Stimulated activated CD4-positive, alpha-beta T cell treated with anti-CD3 and anti-CD28 coated beads, TNF-alpha, amount 100 ng/mL, for 24 hours (primary cell): ENCODE data around the gene TNK2.
"Not testable (repeated sequence)": the region's sequence is repeated elsewhere in the genome, so short reads cannot be mapped to it uniquely, and the experiment has no call there.

Experiments used
- DNase-seq, 3 experiments: peaks; one replicate each; pipeline ENCODE4 v3.0.0-alpha.2; 2020; ENCODE audit warnings: low read depth in 3 of 3

TNK2 gene

DNA sequence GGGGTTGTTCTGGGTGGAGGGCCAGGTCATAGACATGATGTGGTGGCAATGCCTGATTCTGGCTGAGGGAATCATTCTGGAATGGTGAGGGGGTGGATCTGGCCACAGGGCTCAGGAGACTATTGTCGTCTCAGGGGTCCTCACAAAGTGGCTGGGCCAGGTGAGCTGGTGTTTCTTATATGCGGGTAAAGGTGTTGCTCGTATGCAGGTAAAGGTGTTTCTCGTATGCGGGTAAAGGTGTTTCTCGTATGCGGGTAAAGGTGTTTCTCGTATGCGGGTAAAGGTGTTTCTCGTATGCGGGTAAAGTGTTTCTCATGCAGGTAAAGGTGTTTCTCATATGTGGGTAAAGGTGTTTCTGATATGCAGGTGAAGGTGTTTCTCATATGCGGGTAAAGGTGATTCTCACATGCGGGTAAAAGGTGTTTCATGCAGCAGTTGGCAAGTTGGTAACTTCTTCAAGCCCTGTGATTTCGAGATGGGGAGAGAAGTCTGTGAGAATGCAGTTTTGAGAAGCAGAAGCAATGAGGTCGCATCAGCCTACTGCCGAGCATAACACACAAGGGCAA is 86.1 kb downstream of the TNK2 start:
- DNase-seq, result no peak

GRCh38 chr3:195821403-195822130 is 86.8 kb downstream of the TNK2 start:
- no peak for DNase-seq

GRCh38 chr3:195820901-195821300 is 87.5 kb downstream of the TNK2 start:
- no peak for DNase-seq

DNA sequence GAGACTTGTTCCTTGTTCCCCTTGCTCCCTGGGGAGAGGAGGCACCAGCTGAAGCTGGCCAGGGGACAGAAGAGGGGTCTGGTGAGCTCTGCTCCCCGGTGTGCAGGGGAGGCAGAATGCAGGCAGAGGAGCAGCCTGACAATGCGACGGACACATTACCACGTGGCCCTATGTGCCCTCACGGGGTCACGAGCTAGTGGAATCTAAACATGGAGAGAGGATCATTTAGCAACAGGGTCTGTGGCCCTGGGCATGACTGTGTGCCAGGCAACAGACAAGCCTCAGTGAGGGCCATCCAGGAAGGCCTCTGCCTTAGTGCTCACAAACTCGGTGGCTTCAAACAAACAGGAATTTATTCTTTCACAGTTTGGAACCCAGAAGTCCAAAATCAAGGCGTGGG is 88.2 kb downstream of the TNK2 start:
- no peak for DNase-seq

- DNase-seq, result no peak
Measured at GRCh38 chr3:195818301-195818700, 90.0 kb downstream of the TNK2 start.

DNA sequence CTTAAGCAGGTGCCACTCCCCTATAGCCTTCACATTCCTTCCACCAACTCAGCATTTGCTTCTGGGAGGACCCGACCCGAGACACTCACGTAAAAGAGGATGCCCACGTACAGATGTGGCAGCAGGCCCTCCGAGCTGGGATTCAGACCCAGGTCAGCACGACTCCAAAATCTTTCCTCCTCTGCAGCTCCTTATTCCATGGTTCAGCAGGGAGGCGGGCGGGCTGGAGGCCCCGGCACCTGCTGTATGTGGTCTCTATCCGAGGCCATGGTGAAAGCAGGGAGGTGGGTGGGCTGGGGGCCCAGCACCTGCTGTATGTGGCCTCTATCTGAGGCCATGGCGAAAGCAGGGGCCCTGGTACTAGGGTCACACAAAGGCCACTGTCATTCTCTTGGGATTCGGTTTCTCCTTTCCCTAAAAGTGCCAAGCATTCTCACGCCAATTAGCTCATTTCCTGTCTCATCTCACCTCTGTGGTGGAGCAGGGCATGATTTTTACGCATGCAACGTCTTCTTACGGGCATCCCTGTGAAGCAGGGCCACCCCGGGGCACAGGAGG is 90.7 kb downstream of the TNK2 start:
- DNase-seq, result no peak

DNA sequence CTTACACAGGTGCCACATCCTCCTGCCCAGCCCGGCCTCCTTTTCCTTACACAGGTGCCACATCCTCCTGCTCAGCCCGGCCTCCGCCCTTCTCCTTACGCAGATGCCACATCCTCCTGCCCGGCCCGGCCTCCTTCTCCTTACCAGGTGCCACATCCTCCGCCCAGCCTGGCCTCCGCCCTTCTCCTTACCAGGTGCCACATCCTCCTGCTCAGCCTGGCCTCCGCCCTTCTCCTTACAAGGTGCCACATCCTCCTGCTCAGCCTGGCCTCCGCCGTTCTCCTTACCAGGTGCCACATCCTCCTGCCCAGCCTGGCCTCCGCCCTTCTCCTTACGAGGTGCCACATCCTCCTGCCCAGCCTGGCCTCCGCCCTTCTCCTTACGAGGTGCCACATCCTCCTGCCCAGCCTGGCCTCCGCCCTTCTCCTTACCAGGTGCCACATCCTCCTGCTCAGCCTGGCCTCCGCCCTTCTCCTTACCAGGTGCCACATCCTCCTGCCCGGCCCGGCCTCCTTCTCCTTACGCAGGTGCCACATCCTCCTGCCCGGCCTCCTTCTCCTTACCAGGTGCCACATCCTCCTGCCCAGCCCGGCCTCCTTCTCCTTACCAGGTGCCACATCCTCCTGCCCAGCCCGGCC is 92.0 kb downstream of the TNK2 start:
- DNase-seq, result not testable (repeated sequence)

DNA sequence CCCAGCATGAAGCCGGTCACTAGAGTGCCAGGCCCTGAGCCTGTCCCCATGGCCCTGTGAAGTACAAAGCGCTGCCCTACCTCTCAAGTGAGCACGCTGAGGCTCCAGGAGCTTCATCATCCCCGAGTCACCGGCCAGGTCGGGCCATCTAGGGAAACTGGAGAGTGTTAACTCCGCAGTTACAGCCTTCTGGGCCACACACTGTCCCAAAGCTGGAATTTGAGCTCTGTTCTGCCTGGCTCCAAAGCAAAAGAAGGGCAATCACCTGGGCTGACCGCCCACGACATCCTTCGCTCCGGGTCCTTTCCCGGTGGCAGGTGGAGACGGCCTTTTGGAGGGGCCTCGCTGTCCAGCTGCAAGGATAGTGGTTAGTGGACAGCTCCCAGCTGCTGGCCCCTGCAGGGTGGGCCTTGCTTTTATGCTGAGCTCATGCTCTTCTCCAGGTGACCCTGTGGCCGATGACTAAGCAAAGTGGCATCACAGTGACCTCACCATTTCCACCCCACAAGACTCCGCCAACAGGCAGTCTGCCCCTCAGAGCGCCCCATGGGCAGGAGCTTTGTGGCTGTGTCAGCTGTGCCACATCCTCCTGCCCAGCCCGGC is 93.1 kb downstream of the TNK2 start:
- DNase-seq, result no peak

- no peak for DNase-seq
Measured at GRCh38 chr3:195813916-195814640, 94.3 kb downstream of the TNK2 start.
